GM18505 (cell line): Measurements from ENCODE around the gene FILIP1L.

Experiments used
- ATAC-seq: cut with Tn5 transposase; IDR thresholded peaks from one replicate; pipeline ENCODE4 v1.9.1; 2021; ENCODE audit not compliant: unreplicated experiment
- POLR2A ChIP-seq: IDR thresholded peaks from 4 replicates; pipeline ENCODE4 v1.6.1; 2011; ENCODE audit warnings: borderline replicate concordance; ENCODE audit not compliant: insufficient read depth, insufficient read length; ENCODE audit errors: extremely low read depth

The FILIP1L gene

GRCh38 chr3:100008081-100008698 is 106.1 kb downstream of the FILIP1L start:
- no peak for ATAC-seq
- TF ChIP-seq POLR2A: no peak

GRCh38 chr3:100007313-100007712 is 107.0 kb downstream of the FILIP1L start:
- no peak for ATAC-seq
- TF ChIP-seq POLR2A: no peak

GRCh38 chr3:100006570-100007271 is 107.6 kb downstream of the FILIP1L start:
- ATAC-seq: no peak
- TF ChIP-seq POLR2A: no peak

GRCh38 chr3:100005665-100006393 is 108.5 kb downstream of the FILIP1L start:
- ATAC-seq: no peak
- no peak for TF ChIP-seq POLR2A

- no peak for ATAC-seq
- no peak for TF ChIP-seq POLR2A
Measured at GRCh38 chr3:100004931-100005330, 109.4 kb downstream of the FILIP1L start.

- no peak for TF ChIP-seq POLR2A
- no peak for ATAC-seq
Measured at GRCh38 chr3:100003609-100004503, 110.4 kb downstream of the FILIP1L start.

GRCh38 chr3:100002599-100003350 is 111.5 kb downstream of the FILIP1L start:
- ATAC-seq: no peak
- TF ChIP-seq POLR2A: no peak

GRCh38 chr3:100001526-100002270 is 112.6 kb downstream of the FILIP1L start:
- ATAC-seq: no peak
- no peak for TF ChIP-seq POLR2A

- no peak for ATAC-seq
- TF ChIP-seq POLR2A: no peak
Measured at GRCh38 chr3:100001083-100001482, 113.2 kb downstream of the FILIP1L start.

GRCh38 chr3:99999536-99999935 is 114.8 kb downstream of the FILIP1L start:
- ATAC-seq: no peak
- no peak for TF ChIP-seq POLR2A

- no peak for TF ChIP-seq POLR2A
- ATAC-seq: no peak
Measured at GRCh38 chr3:99997293-99997692, 117.0 kb downstream of the FILIP1L start.

GRCh38 chr3:99990179-99990578 is 124.1 kb downstream of the FILIP1L start:
- no peak for ATAC-seq
- TF ChIP-seq POLR2A: no peak
